ENCODE data around the gene ZNF716. TPM values are rescaled to one million over a fixed set of nuclear protein-coding genes. Genes with fewer than 3 reads are reported as not detected.

ZNF716 gene
- total RNA-seq, 6 experiments from 2014 or later: not detected

GRCh38 chr7:57424515-57425238 is 25.3 kb upstream of the ZNF716 start:
- H3K4me1 ChIP-seq: no peaks in the 10 kb centered on the region
- H3K4me3 ChIP-seq: no peak overlapping the region
- ATAC-seq (peak in 1 of 4 donors; percentile 21), DNase-seq (no peak)
- H3K36me3 ChIP-seq: no peaks in the 10 kb centered on the region
- H3K27ac ChIP-seq: no peak overlapping the region
- 53% methylated on average over 11 of the region's 89 CpGs for WGBS (ENCODE audit: insufficient coverage, low coverage, low lambda C conversion rate, missing lambda C conversion rate)
- intact Hi-C loops (cut with DNase I): no loop called here
- no peaks in the 10 kb centered on the region for H3K9me3 ChIP-seq
- H3K27me3 ChIP-seq: no peaks in the 10 kb centered on the region
- TF ChIP-seq CTCF (IDR thresholded peaks at IDR 0.05) (no peak), POLR2A (IDR thresholded peaks at IDR 0.05) (no peak)

GRCh38 chr7:57425239-57425944 is 24.6 kb upstream of the ZNF716 start:
- intact Hi-C loops (cut with DNase I): no loop called here
- TF ChIP-seq POLR2A (IDR thresholded peaks at IDR 0.05): no peak
- no peak for TF ChIP-seq CTCF (IDR thresholded peaks at IDR 0.05)
- H3K36me3 ChIP-seq: no peaks in the 10 kb centered on the region
- no peak overlapping the region for H3K4me3 ChIP-seq
- peak in 1 of 4 donors; percentile 17 for ATAC-seq
- no peaks in the 10 kb centered on the region for H3K27me3 ChIP-seq
- no peaks in the 10 kb centered on the region for H3K9me3 ChIP-seq
- H3K27ac ChIP-seq: no peak overlapping the region
- no peaks in the 10 kb centered on the region for H3K4me1 ChIP-seq
- 62% methylated on average over 2 of the region's 39 CpGs for WGBS (ENCODE audit: insufficient coverage, low coverage, low lambda C conversion rate, missing lambda C conversion rate)
- DNase-seq: no peak

- no peaks in the 10 kb centered on the region for H3K4me1 ChIP-seq
- no peak overlapping the region for H3K4me3 ChIP-seq
- no peaks in the 10 kb centered on the region for H3K36me3 ChIP-seq
- H3K27me3 ChIP-seq: no peaks in the 10 kb centered on the region
- WGBS (ENCODE audit: insufficient coverage, low coverage, low lambda C conversion rate, missing lambda C conversion rate): 44% methylated on average over 6 of the region's 29 CpGs
- H3K9me3 ChIP-seq: no peaks in the 10 kb centered on the region
- intact Hi-C loops (cut with DNase I): no loop called here
- DNase-seq (no peak), ATAC-seq (peak in 1 of 4 donors; percentile 7)
- TF ChIP-seq CTCF (IDR thresholded peaks at IDR 0.05) (peak; percentile 18 to 38 (median 26)), POLR2A (IDR thresholded peaks at IDR 0.05) (no peak)
- no peak overlapping the region for H3K27ac ChIP-seq
Observed at GRCh38 chr7:57425969-57426628, 23.9 kb upstream of the ZNF716 start.

GRCh38 chr7:57426629-57427003 is 23.4 kb upstream of the ZNF716 start:
- no peaks in the 10 kb centered on the region for H3K27me3 ChIP-seq
- no peak for TF ChIP-seq POLR2A (IDR thresholded peaks at IDR 0.05)
- TF ChIP-seq CTCF (IDR thresholded peaks at IDR 0.05): no peak
- DNase-seq: no peak
- intact Hi-C loops (cut with DNase I): no loop called here
- no peak overlapping the region for H3K4me3 ChIP-seq
- WGBS (ENCODE audit: insufficient coverage, low coverage, low lambda C conversion rate, missing lambda C conversion rate): 50% methylated on average over 2 of the region's 11 CpGs
- ATAC-seq: no peak
- no peaks in the 10 kb centered on the region for H3K9me3 ChIP-seq
- no peaks in the 10 kb centered on the region for H3K36me3 ChIP-seq
- H3K4me1 ChIP-seq: no peaks in the 10 kb centered on the region
- no peak overlapping the region for H3K27ac ChIP-seq

Measured in right lobe of liver (tissue), 6 donors.